Measurements from ENCODE around the gene AP4E1. TPM values are rescaled to one million over a fixed set of nuclear protein-coding genes. Genes with fewer than 3 reads are reported as not detected.

Gene AP4E1
- total RNA-seq, 1 experiment from 2014 or later, result 10.1 TPM

GRCh38 chr15:51046016-51046415, 137.5 kb downstream of the AP4E1 start:
- Histone ChIP-seq H2AFZ (ENCODE audit: low read depth, low read length, poor library complexity, severe bottlenecking) (no peak overlapping the region), H4K20me1 (ENCODE audit: insufficient read depth) (no peaks in the 10 kb centered on the region), H3K4me2 (ENCODE audit: low read length) (no peak overlapping the region), H3K36me3 (ENCODE audit: control insufficient read depth in 1 of 2, insufficient read depth in 2 of 2, low read length in 2 of 2) (no peaks in the 10 kb centered on the region), H3K4me3 (replicated peaks in 1 of 2; ENCODE audit: low read depth in 1 of 2, low read length in 2 of 2) (no peak overlapping the region), H3K27me3 (ENCODE audit: insufficient read depth, low read length) (no peaks in the 10 kb centered on the region), H3K4me1 (ENCODE audit: control insufficient read depth in 1 of 2, insufficient read depth in 2 of 2, low read length in 2 of 2) (peaks cover 7 to 10% of the 10 kb centered on the region in 2 experiments; a peak in 3 of 4 replicates), H3K9me2 (ENCODE audit: insufficient read depth) (0 out of 2 replicates have a peak, but pooled peaks cover 2% of the 10 kb centered on the region), H3K9me3 (ENCODE audit: control insufficient read depth in 1 of 2, insufficient read depth in 1 of 2, low read depth in 1 of 2, low read length in 2 of 2) (no peaks in the 10 kb centered on the region), H3K9ac (ENCODE audit: low read length) (no peak overlapping the region), H3K27ac (ENCODE audit: low read depth, low read length) (no peak overlapping the region), H3K79me2 (ENCODE audit: insufficient read depth, low read length) (peaks cover 3% of the 10 kb centered on the region; the same call in 1 of the 2 replicates)
- DNase-seq (ENCODE audit: low read depth, low spot score), result no peak
- no TSS peak for BruUV-seq (replicated peaks)
- ATAC-seq, result no peak
- ChIA-PET CTCF (no interaction called here), RAD21 (ENCODE audit: low non-redundant PET in 1 of 2, low total read pairs in 2 of 2, uncharacterized antibody in 2 of 2, unreplicated experiment in 2 of 2) (no interaction called here), POLR2A (no interaction called here)
- intact Hi-C loops (cut with micrococcal nuclease), result no loop called here
- TF ChIP-seq SIN3A (IDR thresholded peaks at IDR 0.05; ENCODE audit: low read depth), result no peak
- TF ChIP-seq EZH2phosphoT487 (IDR thresholded peaks at IDR 0.05; ENCODE audit: borderline replicate concordance), result no peak
- TF ChIP-seq EZH2 (IDR thresholded peaks at IDR 0.05), result no peak
- no peak for TF ChIP-seq YY1 (IDR thresholded peaks at IDR 0.05; ENCODE audit: extremely low read depth, insufficient replicate concordance, low read depth, low read length)
- TF ChIP-seq ZNF274 (IDR thresholded peaks at IDR 0.05; ENCODE audit: low read depth, low read length), result no peak
- no peak for TF ChIP-seq SP1 (IDR thresholded peaks at IDR 0.05; ENCODE audit: low read depth)
- no peak for TF ChIP-seq CTCF (IDR thresholded peaks at IDR 0.05 in 2 of 3, conservative IDR thresholded peaks at IDR 0.05 in 1 of 3; ENCODE audit: borderline replicate concordance in 1 of 3, insufficient read depth in 1 of 3, low read depth in 2 of 3, low read length in 2 of 3)
- no peak for TF ChIP-seq REST (IDR thresholded peaks at IDR 0.05; ENCODE audit: low read depth)
- no peak for TF ChIP-seq POLR2A (IDR thresholded peaks at IDR 0.05; ENCODE audit: borderline replicate concordance, extremely low read depth, insufficient read depth, insufficient read length)
- no peak for TF ChIP-seq ELF1 (IDR thresholded peaks at IDR 0.05; ENCODE audit: borderline replicate concordance, low read depth)
- TF ChIP-seq CBX3 (IDR thresholded peaks at IDR 0.05; ENCODE audit: low read depth), result no peak
- TF ChIP-seq TCF7L2 (IDR thresholded peaks at IDR 0.05; ENCODE audit: borderline replicate concordance, extremely low read depth, insufficient read depth, insufficient read length), result no peak
- no peak for TF ChIP-seq FOSL1 (IDR thresholded peaks at IDR 0.05; ENCODE audit: low read depth)
- TF ChIP-seq RAD21 (IDR thresholded peaks at IDR 0.05; ENCODE audit: low read depth), result no peak
- no peak for TF ChIP-seq POLR2AphosphoS5 (IDR thresholded peaks at IDR 0.05; ENCODE audit: low read depth, low read length)
- TF ChIP-seq CEBPB (IDR thresholded peaks at IDR 0.05; ENCODE audit: low read depth), result no peak
- TF ChIP-seq ZBTB33 (IDR thresholded peaks at IDR 0.05; ENCODE audit: extremely low read depth, insufficient replicate concordance, low read length), result no peak
- TF ChIP-seq EGR1 (IDR thresholded peaks at IDR 0.05; ENCODE audit: low read depth), result no peak
